ENCODE measurements around the gene GLIS1. TPM values are rescaled to one million over a fixed set of nuclear protein-coding genes. Genes with fewer than 3 reads are reported as not detected.

GLIS1 gene
- polyA plus RNA-seq, 3 donors = not detected

DNA sequence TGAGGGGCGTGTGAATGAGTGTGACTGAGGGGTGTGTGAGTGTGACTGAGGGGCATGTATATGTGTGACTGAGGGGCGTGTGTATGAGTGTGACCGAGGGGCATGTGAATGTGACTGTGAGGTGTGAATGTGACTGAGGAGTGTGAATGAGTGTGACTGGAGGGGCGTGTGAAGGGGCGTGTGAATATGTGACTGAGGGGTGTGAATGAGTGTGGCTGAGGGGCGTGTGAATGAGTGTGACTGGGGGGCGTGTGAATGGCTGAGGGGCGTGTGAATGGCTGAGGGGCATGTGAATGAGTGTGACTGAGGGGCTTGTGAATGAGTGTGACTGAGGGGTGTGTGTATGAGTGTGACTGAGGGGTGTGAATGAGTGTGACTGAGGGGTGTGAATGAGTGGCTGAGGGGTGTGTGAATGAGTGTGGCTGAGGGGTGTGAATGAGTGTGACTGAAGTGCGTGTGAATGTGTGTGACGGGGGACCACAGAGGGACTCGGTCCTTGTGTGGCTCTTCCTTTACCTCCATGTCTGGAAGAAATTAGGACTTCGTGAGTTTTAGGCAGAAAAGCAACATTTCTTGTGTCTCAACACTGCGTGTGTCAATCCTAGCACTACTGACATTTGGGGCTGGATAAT lies 105.8 kb downstream of the GLIS1 start:
- Histone ChIP-seq H3K4me3 (replicated peaks in 1 of 3; ENCODE audit: low read depth in 2 of 3, low read length in 3 of 3) (no peak overlapping the region), H2AFZ (ENCODE audit: insufficient read depth, low read depth, low read length, poor library complexity, severe bottlenecking) (no peak overlapping the region), H3K9me3 (replicated peaks in 1 of 2; ENCODE audit: control insufficient read depth in 1 of 2, insufficient read depth in 1 of 2, low read length in 2 of 2) (no peaks in the 10 kb centered on the region), H3K4me2 (replicated peaks; ENCODE audit: extremely low read depth, low read length, poor library complexity, severe bottlenecking) (no peak overlapping the region), H3K36me3 (replicated peaks in 1 of 2; ENCODE audit: control insufficient read depth in 1 of 2, insufficient read depth in 2 of 2, low read length in 2 of 2) (no peaks in the 10 kb centered on the region), H3K27ac (ENCODE audit: low read depth in 1 of 2, low read length in 2 of 2) (no peak overlapping the region), H3K79me2 (ENCODE audit: insufficient read depth, low read length) (no peaks in the 10 kb centered on the region), H3K27me3 (ENCODE audit: control insufficient read depth in 2 of 2, insufficient read depth in 2 of 2, low read length in 2 of 2) (no peaks in the 10 kb centered on the region), H3K9ac (ENCODE audit: insufficient read depth, low read length, poor library complexity, severe bottlenecking) (no peak overlapping the region), H4K20me1 (ENCODE audit: insufficient read depth, low read length) (no peaks in the 10 kb centered on the region), H3K4me1 (ENCODE audit: control insufficient read depth in 1 of 2, insufficient read depth in 2 of 2, low read length in 2 of 2) (no peaks in the 10 kb centered on the region)
- TF ChIP-seq, protein P1, sequence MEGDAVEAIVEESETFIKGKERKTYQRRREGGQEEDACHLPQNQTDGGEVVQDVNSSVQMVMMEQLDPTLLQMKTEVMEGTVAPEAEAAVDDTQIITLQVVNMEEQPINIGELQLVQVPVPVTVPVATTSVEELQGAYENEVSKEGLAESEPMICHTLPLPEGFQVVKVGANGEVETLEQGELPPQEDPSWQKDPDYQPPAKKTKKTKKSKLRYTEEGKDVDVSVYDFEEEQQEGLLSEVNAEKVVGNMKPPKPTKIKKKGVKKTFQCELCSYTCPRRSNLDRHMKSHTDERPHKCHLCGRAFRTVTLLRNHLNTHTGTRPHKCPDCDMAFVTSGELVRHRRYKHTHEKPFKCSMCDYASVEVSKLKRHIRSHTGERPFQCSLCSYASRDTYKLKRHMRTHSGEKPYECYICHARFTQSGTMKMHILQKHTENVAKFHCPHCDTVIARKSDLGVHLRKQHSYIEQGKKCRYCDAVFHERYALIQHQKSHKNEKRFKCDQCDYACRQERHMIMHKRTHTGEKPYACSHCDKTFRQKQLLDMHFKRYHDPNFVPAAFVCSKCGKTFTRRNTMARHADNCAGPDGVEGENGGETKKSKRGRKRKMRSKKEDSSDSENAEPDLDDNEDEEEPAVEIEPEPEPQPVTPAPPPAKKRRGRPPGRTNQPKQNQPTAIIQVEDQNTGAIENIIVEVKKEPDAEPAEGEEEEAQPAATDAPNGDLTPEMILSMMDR (IDR thresholded peaks at IDR 0.05) = no peak
- Mint-ChIP-seq H3K4me1 (no peaks in the 10 kb centered on the region), H3K4me3 (no peak overlapping the region), H3K27ac (no peak overlapping the region), H3K36me3 (no peaks in the 10 kb centered on the region), H3K27me3 (ENCODE audit: low read depth in 3 of 3) (peaks cover 0 to 3% (median 3%) of the 10 kb centered on the region in 3 donors), H3K9me3 (no peaks in the 10 kb centered on the region)
- no peak for DNase-seq
- WGBS (ENCODE audit: insufficient coverage) = 98% methylated on average over 13 of the region's 13 CpGs
- intact Hi-C loops (cut with micrococcal nuclease) = no loop called here

DNA sequence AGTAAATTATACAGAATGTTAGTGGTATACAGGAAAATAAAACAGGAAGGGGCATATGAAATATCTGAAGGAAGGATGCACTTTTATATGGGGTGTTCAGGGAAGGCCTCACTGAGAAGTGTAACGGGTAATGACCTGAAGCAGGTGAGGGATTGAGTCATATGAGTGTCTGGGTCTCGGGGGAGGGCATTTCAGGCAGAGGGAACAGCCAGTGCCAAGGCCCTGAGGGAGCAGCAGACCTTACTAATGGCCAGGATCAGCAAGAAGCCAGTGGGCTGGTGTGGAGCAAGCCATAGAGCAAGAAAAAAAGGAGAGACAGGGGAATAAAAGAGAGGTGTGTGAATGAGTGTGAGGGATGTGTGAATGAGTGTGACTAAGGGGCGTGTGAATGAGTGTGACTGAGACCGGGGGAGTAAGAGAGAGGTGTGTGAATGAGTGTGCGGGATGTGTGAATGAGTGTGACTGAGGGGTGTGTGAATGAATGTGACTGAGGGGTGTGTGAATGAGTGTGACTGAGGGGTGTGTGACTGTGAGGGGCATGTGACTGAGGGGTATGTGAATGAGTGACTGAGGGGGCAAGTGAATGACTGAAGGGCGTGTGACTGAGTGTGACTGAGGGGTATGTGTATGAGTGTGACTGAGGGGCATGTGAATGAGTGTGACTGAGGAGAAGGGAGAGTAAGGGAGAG lies 107.2 kb downstream of the GLIS1 start:
- H4K20me1 ChIP-seq (ENCODE audit: insufficient read depth, low read length) = no peaks in the 10 kb centered on the region
- Mint-ChIP-seq H3K36me3 (no peaks in the 10 kb centered on the region), H3K4me1 (no peaks in the 10 kb centered on the region), H3K27me3 (ENCODE audit: low read depth in 3 of 3) (no peaks in the 10 kb centered on the region), H3K9me3 (no peaks in the 10 kb centered on the region), H3K4me3 (no peak overlapping the region), H3K27ac (no peak overlapping the region)
- intact Hi-C loops (cut with micrococcal nuclease) = no loop called here
- H3K4me3 ChIP-seq (replicated peaks in 1 of 3; ENCODE audit: low read depth in 2 of 3, low read length in 3 of 3) = no peak overlapping the region
- H3K27me3 ChIP-seq (ENCODE audit: control insufficient read depth in 2 of 2, insufficient read depth in 2 of 2, low read length in 2 of 2) = no peaks in the 10 kb centered on the region
- 94% methylated on average over 6 of the region's 6 CpGs for WGBS (ENCODE audit: insufficient coverage)
- no peaks in the 10 kb centered on the region for H3K79me2 ChIP-seq (ENCODE audit: insufficient read depth, low read length)
- no peaks in the 10 kb centered on the region for H3K9me3 ChIP-seq (replicated peaks in 1 of 2; ENCODE audit: control insufficient read depth in 1 of 2, insufficient read depth in 1 of 2, low read length in 2 of 2)
- no peaks in the 10 kb centered on the region for H3K4me1 ChIP-seq (ENCODE audit: control insufficient read depth in 1 of 2, insufficient read depth in 2 of 2, low read length in 2 of 2)
- TF ChIP-seq, protein P1 (IDR thresholded peaks at IDR 0.05) = no peak
- no peaks in the 10 kb centered on the region for H3K36me3 ChIP-seq (replicated peaks in 1 of 2; ENCODE audit: control insufficient read depth in 1 of 2, insufficient read depth in 2 of 2, low read length in 2 of 2)
- H3K4me2 ChIP-seq (replicated peaks; ENCODE audit: extremely low read depth, low read length, poor library complexity, severe bottlenecking) = no peak overlapping the region
- no peak overlapping the region for H2AFZ ChIP-seq (ENCODE audit: insufficient read depth, low read depth, low read length, poor library complexity, severe bottlenecking)
- DNase-seq = no peak
- no peak overlapping the region for H3K27ac ChIP-seq (ENCODE audit: low read depth in 1 of 2, low read length in 2 of 2)
- no peak overlapping the region for H3K9ac ChIP-seq (ENCODE audit: insufficient read depth, low read length, poor library complexity, severe bottlenecking)
